D721Med (cell line): ENCODE results near the gene KRTAP22-1.

Experiments used
- DNase-seq: peaks from one replicate; pipeline ENCODE4 v3.0.0; 2011; ENCODE audit warnings: low spot score; ENCODE audit not compliant: insufficient read length
- FAIRE-seq: peaks from 2 replicates; lab custom pipeline; 2011; peaks lifted over from hg19 to GRCh38; lab: Jason Lieb, UNC
- TF ChIP-seq, protein P1 (sequence below): IDR thresholded peaks from 2 replicates; pipeline ENCODE4 v1.5.1; 2012; ENCODE audit warnings: mild to moderate bottlenecking, control low read depth; ENCODE audit not compliant: insufficient read depth; ENCODE audit errors: missing control alignments

The KRTAP22-1 gene

DNA sequence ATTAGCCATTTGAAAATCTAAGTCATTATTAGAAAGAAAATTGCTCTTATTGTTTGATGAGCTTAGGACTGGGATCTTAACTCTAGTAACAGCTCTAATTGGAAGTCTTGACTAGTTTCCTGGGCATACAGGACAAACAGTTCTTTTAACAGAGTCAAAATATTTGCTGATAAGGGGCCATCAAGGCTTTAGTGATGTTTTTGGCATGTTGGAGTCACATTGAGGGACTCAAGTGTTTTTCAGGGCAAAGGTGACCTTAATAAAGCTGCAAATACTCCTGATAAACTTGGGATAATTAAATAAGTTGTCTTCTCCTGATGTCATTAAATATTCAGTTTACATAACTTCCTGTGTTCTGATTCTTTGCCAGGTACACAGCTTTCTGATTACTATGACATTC is 33.3 kb upstream of the KRTAP22-1 start:
- FAIRE-seq, result no peak
- TF ChIP-seq, protein P1, sequence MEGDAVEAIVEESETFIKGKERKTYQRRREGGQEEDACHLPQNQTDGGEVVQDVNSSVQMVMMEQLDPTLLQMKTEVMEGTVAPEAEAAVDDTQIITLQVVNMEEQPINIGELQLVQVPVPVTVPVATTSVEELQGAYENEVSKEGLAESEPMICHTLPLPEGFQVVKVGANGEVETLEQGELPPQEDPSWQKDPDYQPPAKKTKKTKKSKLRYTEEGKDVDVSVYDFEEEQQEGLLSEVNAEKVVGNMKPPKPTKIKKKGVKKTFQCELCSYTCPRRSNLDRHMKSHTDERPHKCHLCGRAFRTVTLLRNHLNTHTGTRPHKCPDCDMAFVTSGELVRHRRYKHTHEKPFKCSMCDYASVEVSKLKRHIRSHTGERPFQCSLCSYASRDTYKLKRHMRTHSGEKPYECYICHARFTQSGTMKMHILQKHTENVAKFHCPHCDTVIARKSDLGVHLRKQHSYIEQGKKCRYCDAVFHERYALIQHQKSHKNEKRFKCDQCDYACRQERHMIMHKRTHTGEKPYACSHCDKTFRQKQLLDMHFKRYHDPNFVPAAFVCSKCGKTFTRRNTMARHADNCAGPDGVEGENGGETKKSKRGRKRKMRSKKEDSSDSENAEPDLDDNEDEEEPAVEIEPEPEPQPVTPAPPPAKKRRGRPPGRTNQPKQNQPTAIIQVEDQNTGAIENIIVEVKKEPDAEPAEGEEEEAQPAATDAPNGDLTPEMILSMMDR, result no peak

DNA sequence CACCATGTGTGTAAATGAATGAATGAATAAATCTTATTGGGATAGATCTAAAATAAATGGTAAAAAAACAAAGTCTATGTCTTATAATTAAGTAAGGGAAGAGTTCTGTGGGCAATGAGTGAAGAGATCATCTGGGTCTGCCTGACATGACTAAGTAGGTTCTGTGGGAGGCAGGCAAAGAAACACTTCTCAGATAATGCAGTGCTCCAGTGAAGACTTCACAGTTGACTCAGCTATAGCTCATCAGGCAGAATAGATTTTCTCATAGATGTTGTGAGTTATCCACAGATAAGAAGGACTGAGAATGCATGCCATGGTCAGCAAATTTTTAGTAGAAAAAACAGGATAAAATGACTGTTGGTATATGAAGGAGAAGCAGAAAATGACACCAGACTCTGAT is 23.1 kb upstream of the KRTAP22-1 start:
- FAIRE-seq, result no peak
- DNase-seq, result no peak

More for the DNA sequence above, 33.3 kb upstream of the KRTAP22-1 start:
- no peak for DNase-seq

DNA sequence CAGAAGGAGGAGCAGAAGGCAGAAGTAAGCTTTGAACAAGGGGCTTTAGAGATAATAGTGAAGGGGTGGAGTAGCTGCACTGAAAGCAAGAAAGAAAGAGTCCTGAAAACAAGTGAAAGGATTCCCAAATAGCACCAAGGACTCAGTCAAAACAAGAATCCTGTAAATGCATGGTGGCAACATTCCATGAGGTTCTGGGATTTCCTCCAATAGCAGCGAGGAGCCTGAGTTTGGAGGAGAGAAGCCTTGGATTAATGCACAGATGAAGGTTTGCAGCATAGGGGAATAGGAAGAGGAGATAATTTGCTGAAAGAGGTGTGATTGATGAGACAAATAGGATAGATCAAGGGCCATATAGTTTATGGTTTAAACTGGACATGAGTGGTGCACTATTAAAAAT is 21.5 kb upstream of the KRTAP22-1 start:
- FAIRE-seq (no peak), DNase-seq (no peak)
- TF ChIP-seq, protein P1, result no peak

More for the DNA sequence above, 23.1 kb upstream of the KRTAP22-1 start:
- TF ChIP-seq, protein P1, result no peak

DNA sequence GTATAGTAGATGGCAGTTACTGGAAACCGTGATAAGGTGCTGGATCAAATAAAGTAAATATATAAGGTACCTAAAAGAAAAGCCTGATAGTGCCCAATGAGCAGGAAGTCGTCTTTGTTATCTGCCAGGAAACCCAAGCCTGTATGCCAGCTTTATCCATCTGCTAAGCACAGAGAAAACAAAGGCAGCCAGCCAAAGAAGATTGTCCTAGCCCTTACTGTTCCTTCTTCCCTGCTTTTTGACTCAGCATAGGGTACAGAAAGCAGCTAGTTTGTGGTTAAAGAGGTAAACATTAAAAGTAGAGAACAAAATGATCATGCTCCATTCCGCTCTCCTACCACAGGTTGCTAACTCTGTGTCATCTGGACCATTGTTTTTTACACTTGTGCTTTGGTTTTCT is 20.8 kb upstream of the KRTAP22-1 start:
- DNase-seq, result no peak
- no peak for FAIRE-seq
- TF ChIP-seq, protein P1, result no peak

DNA sequence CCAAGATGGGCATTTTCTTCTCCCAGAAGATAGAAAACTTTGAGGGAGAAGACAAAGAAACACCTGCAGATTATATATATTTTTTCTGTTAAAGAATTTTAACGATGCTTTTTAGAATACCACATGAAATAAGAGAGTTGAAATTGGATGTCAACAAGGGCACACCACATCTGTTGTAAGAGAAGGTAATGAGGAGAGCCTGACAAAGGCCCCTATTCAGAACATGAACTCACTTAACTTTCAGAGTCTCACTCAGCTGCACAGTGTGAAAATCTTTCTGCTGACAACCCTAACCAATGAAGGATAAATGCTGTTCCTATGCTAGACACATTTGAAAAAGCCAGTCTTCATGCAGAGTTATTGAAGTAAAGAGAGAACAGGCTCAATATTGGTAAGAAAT is 18.0 kb upstream of the KRTAP22-1 start:
- no peak for FAIRE-seq
- TF ChIP-seq, protein P1, result no peak
- DNase-seq, result no peak

DNA sequence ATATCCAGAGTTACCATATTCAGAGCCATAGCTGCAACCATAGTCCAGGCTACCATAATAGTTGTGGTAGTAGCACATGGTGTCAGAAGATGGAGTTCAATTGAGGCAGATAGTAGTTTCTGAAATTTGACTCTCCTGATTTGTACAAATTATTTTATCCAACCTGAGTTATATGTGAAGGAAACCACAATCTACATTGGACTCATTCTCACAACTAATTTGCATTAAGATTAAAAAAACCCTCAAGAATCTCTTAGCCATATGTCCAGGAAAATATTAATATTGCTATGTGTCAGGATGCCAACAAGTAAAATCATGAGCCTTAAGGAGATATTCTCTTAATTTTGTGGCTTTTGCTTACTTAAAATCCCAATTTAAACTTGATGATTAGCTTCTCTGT is 10.6 kb upstream of the KRTAP22-1 start, which contains the start of gene KRTAP22-2:
KRTAP22-2 (minus strand) TSS at position 101 of the 400 bp plus-strand sequence.
- FAIRE-seq, result no peak
- no peak for DNase-seq
- TF ChIP-seq, protein P1, result no peak

DNA sequence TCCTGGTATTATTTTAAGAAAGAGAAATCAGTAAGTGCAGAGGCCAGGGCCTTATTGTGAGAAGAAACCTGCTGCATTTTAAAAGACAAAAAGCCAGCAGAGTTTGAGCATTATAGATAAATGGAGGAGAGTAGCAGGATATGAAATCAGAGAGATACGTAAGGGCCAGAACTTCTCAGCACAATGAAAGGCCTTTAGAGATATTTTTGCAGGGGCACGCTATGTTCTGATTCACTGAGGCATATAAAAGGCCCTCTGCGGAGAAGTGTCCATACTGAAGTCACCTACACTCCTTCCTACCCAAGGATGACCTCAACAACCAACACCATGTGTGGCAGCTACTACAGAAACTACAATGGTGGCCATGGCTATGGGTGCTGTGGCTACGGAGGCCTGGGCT is 8.7 kb upstream of the KRTAP22-1 start, which contains the start of gene KRTAP6-3:
KRTAP6-3 (plus strand) TSS at position 301 of the 400 bp plus-strand sequence; CDS start at position 307, 6 bp downstream.
- TF ChIP-seq, protein P1, result no peak
- FAIRE-seq (no peak), DNase-seq (no peak)
